Activated CD8-positive, alpha-beta T cell treated with anti-CD3 and anti-CD28 coated beads for 36 hours (primary cell): ENCODE measurements around the gene OR2M4. TPM values are rescaled to one million over a fixed set of nuclear protein-coding genes. Genes with fewer than 3 reads are reported as not detected.

ENCODE experiments used
- ATAC-seq: fragments of 200-7000 bp; cut with Tn5 transposase; one replicate; pipeline ENCODE4 v1.10.0; 2021; ENCODE audit warnings: mild to moderate bottlenecking, moderate library complexity
- CTCF ChIA-PET: fragments of 350-600 bp; sonication (Branson Sonifier 250); formaldehyde crosslinking; loops from one replicate; lab custom pipeline; 2021; ENCODE audit warnings: antibody characterized with exemption; lab: Charles Lee
- POLR2A ChIA-PET: fragments of 350-600 bp; sonication (Branson Sonifier 250); formaldehyde crosslinking; loops from one replicate; lab custom pipeline; 2021; ENCODE audit warnings: antibody characterized with exemption; lab: Charles Lee
- DNase-seq: peaks from one replicate; pipeline ENCODE4 v3.0.0-alpha.2; 2020
- H3K27ac Mint-ChIP-seq: one replicate; pipeline ENCODE4 v1.8.0; 2021; ENCODE audit warnings: mild to moderate bottlenecking, mixed read lengths
- H3K27me3 Mint-ChIP-seq: one replicate; pipeline ENCODE4 v1.8.0; 2021; ENCODE audit warnings: mixed read lengths
- H3K36me3 Mint-ChIP-seq: one replicate; pipeline ENCODE4 v1.8.0; 2021; ENCODE audit warnings: low read depth, mixed read lengths
- H3K4me1 Mint-ChIP-seq: one replicate; pipeline ENCODE4 v1.8.0; 2021; ENCODE audit warnings: low read depth, mixed read lengths
- H3K4me3 Mint-ChIP-seq: one replicate; pipeline ENCODE4 v1.8.0; 2021; ENCODE audit warnings: mild to moderate bottlenecking, moderate library complexity, mixed read lengths
- H3K9me3 Mint-ChIP-seq: one replicate; pipeline ENCODE4 v1.8.0; 2021; ENCODE audit warnings: mixed read lengths
- CTCF ChIP-seq: fragments of 200-600 bp; IDR thresholded peaks from one replicate; pipeline ENCODE4 v1.8.0; 2022; ENCODE audit warnings: antibody characterized with exemption, mild to moderate bottlenecking
- intact Hi-C: fragments of 100-400 bp; cut with micrococcal nuclease; formaldehyde crosslinking; loops from one replicate; pipeline ENCODE4 v1.10.0; 2022
- total RNA-seq, 2 experiments: library from RNA; stranded (reverse); gene quantifications; one replicate each; pipeline ENCODE4 v1.2.3, GENCODE V29; 2021

OR2M4 gene
- total RNA-seq, 2 experiments from 2014 or later = not detected

- no peak for ATAC-seq
- CTCF ChIA-PET = no interaction called here
Observed at GRCh38 chr1:248196965-248197364, 34.3 kb upstream of the OR2M4 start, which contains the start of gene OR2M3. Gene OR2M3, plus strand, starts transcription at chr1:248197265. Its CDS starts 5,803 bp downstream, at chr1:248203068.

GRCh38 chr1:248215880-248216279 lies 15.3 kb upstream of the OR2M4 start:
- no peak for TF ChIP-seq CTCF
- Mint-ChIP-seq H3K36me3 (no peaks in the 10 kb centered on the region), H3K27ac (no peak overlapping the region), H3K4me1 (no peaks in the 10 kb centered on the region), H3K4me3 (no peak overlapping the region), H3K9me3 (peaks cover 5% of the 10 kb centered on the region), H3K27me3 (peaks cover 6% of the 10 kb centered on the region)
- DNase-seq (no peak), ATAC-seq (no peak)
- CTCF ChIA-PET = no interaction called here
- POLR2A ChIA-PET = no interaction called here
- intact Hi-C loops = no loop called here

More at GRCh38 chr1:248196965-248197364, 34.3 kb upstream of the OR2M4 start, which contains the start of gene OR2M3:
- no peak for TF ChIP-seq CTCF
- Mint-ChIP-seq H3K9me3 (peaks cover 2% of the 10 kb centered on the region), H3K4me1 (no peaks in the 10 kb centered on the region), H3K36me3 (no peaks in the 10 kb centered on the region), H3K27me3 (no peaks in the 10 kb centered on the region), H3K4me3 (no peak within 1 kb of the TSS), H3K27ac (no peak within 1 kb of the TSS)
- POLR2A ChIA-PET = no interaction called here
- intact Hi-C loops = no loop called here
- no peak for DNase-seq

- no peaks in the 10 kb centered on the region for H3K36me3 Mint-ChIP-seq
- H3K4me1 Mint-ChIP-seq = no peaks in the 10 kb centered on the region
- no peak for ATAC-seq
- no peaks in the 10 kb centered on the region for H3K9me3 Mint-ChIP-seq
- no peak overlapping the region for H3K27ac Mint-ChIP-seq
- H3K27me3 Mint-ChIP-seq = no peaks in the 10 kb centered on the region
- no peak overlapping the region for H3K4me3 Mint-ChIP-seq
- CTCF ChIA-PET = interaction anchor here (0.8 kb wide), 1 partner anchor 18 kb away, joined by 3 read pairs; no protein-coding TSS in a partner anchor
- intact Hi-C loops = no loop called here
- no peak for DNase-seq
- POLR2A ChIA-PET = no interaction called here
- TF ChIP-seq CTCF = no peak
Observed at GRCh38 chr1:248225537-248225936, 5.7 kb upstream of the OR2M4 start.

- CTCF ChIA-PET = no interaction called here
- peaks cover 1% of the 10 kb centered on the region for H3K27me3 Mint-ChIP-seq
- no peak overlapping the region for H3K4me3 Mint-ChIP-seq
- POLR2A ChIA-PET = no interaction called here
- TF ChIP-seq CTCF = no peak
- H3K36me3 Mint-ChIP-seq = no peaks in the 10 kb centered on the region
- no peak for ATAC-seq
- no peak for DNase-seq
- H3K4me1 Mint-ChIP-seq = no peaks in the 10 kb centered on the region
- intact Hi-C loops = no loop called here
- no peak overlapping the region for H3K27ac Mint-ChIP-seq
- no peaks in the 10 kb centered on the region for H3K9me3 Mint-ChIP-seq
Observed at GRCh38 chr1:248229360-248229908, 1.8 kb upstream of the OR2M4 start.

- Mint-ChIP-seq H3K4me1 (peaks cover 2% of the 10 kb centered on the region), H3K36me3 (no peaks in the 10 kb centered on the region), H3K4me3 (no peak overlapping the region), H3K27me3 (peaks cover 18% of the 10 kb centered on the region), H3K27ac (no peak overlapping the region), H3K9me3 (no peaks in the 10 kb centered on the region)
- intact Hi-C loops = no loop called here
- CTCF ChIA-PET = no interaction called here
- no peak for DNase-seq
- no peak for ATAC-seq
- no peak for TF ChIP-seq CTCF
- POLR2A ChIA-PET = no interaction called here
Observed at GRCh38 chr1:248239478-248239877, 8.3 kb downstream of the OR2M4 start.
